Fibroblast of skin of left biceps (primary cell): ENCODE results near the gene NUP210L.
"Not testable (repeated sequence)": the region's sequence is repeated elsewhere in the genome, so short reads cannot be mapped to it uniquely, and the experiment has no call there.

Experiments used
- DNase-seq, 2 experiments: peaks; one replicate each; pipeline ENCODE4 v3.0.0-alpha.2; 2013; ENCODE audit warnings: low read depth in 2 of 2

Gene NUP210L

DNA sequence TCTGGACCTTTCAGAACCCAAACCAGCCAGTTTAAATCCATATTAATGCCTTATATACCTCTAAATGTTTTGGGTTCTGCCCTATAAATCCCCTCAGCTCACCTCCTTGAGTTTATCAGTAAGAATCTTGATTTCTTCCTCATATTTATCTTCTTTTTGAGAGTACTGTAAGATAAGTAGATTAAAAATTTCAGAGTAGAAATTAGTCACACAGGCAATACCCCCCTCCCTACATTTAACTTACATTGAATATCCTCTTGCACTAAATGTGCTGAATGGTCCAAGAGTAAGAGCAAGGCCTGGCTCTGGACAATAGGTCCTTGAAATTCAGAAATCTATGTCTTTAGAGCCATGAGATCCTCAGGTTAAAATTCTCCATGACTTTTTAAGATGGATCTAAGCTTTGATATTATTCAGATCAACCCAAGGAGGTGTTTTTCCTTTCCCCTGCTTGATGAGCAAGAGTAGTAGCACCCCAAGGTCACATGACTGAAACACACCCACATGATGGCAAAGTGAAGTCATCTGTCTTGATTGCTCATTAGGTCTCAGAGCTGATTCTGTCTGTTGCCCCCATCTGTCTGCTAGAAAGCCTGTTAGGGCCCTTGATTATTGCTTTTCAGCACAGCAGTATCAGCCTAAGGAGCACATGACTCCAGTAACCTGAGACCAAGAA is 15.8 kb upstream of the NUP210L start:
- DNase-seq, result no peak

DNA sequence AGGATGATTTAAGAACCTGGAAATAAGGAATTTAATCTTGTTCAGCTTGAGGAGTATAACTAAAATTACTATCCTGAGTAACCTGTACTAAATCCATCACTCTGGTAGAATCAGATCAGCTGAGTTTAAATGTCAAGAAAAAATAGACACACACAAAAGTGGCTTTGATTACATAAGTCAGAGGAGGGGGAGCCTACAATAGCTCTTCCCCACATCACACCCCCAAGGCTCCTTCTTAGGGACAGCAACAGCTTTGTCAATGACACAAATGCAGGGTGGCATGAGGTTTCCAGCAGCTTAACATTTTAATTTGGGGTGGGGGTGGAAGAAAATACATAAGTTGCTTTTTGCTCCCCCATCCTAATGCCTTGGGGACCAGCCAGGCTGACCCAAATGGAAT is 12.6 kb upstream of the NUP210L start:
- DNase-seq, result no peak

DNA sequence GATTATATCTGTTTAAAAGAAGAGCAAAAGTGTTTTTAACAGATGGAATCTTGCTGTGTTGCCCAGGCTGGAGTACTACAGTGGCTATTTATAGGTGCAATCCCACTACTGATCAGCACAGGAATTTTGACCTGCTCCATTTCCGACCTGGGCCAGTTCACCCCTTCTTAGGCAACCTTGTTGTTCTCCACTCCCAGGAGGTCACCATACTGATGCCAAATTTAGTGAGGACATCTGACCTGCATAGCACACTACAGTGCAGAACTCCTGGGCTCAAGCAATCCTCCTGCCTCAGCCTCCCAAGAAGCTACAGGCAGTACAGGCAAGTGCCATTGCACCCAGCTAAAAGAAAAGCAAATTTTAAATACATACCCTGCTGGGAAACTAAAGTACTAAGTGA is 11.3 kb upstream of the NUP210L start:
- no peak for DNase-seq

DNA sequence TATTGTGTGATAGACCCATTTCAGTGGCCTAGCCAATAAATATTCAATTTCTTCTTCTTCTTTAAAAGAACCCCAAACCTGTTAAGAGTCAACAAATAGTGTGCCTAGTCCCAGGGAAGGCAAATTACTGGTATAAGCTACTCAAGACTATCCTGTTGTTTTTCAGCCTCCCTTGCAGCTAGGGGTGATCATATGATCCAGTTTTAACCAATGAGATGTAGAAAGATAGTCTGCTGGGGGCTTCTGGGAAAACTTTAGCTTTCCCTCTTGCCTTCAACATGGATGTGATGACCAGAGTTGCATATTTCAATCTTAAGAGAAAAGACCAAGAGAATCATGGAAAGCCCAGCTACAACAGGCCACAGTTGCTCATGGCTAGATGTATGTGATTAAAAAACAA is 4.7 kb upstream of the NUP210L start:
- DNase-seq, result no peak

DNA sequence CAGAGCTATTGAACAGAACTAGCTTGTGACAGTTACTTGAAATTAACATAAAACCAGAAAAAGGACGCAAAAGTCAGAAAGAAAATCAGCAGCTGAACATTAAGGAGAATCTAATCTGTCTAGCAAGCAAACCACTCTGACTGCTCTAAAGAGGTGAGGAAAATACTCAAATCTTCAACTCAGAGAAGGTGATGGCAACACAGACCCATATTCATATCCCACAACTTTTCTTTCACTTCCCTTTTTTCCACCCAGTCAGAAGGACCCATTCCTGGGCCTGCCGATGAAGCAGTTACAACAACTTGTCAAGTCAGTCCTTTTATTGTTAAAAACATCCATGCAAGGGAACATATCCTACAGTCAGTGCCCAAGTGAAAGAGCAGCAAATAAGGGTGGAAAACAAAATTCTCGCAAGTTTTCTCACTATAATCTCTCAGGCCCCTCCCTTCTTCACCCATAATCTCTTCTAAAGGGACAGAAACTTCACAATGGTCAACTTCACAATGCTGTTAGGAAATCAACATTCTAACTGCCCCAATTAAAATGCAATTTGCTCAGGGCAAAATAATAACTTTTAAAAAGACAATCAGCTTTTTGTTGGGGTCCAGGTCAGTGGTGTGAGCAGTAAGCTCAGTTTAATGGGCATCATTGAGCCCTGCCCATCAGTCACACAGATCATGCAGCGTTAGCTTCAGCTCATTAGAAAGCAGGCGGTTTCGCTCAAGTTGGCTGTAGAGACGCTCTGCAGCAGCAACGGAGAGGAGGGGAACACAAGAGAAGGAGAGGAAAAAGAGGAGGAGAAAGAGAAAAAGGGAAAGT is 3.6 kb upstream of the NUP210L start:
- DNase-seq, result no peak

DNA sequence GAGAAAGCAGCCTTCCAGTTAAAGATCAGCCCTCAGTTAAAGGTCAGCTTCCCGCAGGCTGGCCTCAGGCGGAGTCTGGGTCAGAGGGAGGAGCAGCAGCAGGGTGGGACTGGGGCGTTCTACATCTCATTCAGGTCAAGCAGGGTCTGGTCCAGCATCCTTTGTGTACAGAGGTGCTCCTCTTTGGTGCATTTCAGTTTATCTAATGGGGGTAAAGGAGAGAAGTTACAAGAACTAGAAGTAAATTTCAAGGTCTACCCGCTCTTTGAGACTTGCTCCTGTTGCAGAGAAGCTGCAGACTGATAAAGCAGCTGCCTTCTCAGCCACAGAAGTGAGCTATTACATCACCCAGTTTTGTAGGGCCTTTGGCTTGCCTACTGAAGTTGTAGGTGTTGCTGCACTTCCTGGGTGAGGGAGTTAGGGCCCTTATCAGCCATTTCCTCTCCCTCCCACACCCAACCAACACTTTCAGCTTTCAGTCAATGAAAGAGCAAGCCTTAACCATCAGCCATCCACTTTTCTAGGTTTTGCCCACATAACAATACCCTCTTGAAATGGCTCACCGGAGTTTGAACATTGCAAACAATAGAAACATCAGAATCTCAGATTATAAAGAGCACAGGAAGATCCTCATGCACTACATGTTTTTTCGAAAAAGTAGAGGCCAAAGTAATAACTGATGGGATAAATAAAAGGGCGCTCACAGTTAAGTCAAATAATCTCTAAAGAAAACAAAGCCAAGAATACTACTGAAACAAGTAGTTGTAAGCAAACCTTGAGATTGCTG is 2.8 kb upstream of the NUP210L start:
- no peak for DNase-seq

DNA sequence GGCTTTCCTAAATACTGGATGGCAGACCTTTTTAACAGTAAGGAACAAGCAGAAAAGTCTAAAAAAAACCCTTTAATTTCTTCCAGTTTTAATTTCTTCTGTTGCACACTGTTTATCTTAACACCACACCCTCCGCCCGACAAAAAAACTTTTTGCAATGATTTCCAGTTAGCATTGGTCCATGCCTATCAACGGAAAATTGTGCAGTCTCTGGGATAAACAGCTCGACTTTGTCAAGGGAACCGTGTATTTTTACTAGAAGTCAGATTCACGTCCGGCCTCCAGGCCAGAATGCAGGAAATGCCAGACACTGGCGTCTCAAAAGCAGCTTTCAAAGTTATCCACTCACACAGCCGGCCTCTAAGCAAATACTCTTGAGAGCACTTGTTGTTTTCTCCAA is 378 bp upstream of the NUP210L start:
- no peak for DNase-seq

DNA sequence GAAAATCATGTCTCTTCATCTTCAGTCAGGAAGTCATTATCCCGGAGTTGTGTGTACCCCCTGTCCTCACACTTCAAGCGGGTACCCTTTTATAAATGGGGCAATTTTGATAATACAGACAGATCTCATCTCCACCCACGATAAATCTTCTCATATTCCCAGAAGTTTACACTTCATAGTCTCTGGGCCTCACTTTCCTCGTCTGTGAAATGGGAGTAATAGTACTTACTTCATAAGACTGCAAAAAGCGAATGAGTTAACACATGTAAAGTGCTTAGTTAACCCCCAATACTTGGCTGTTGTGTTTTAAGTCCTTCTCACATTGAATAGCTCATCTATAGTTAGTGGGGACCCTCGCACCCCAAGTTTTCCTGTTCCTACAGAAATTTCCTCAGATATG is 820 bp downstream of the NUP210L start:
- no peak for DNase-seq

DNA sequence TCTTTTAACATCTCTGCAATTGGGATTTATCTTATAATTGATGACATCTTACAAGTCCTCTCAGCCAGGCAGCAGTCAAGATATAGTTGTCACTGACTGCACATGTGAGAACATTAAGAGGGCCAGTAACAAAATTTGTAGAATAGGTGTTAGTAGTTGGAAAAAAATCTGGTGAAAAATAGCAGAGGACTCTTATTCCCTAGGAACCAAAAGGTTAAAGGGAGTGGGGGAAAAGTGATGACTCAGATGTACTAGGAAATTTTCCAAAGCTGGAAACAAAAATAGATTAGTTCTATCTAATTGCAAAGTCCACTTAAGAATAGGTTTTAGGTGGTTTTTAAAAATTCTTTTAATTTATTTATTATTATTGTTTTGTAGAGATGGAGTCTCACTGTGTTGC is 3.6 kb downstream of the NUP210L start:
- DNase-seq, result no peak

DNA sequence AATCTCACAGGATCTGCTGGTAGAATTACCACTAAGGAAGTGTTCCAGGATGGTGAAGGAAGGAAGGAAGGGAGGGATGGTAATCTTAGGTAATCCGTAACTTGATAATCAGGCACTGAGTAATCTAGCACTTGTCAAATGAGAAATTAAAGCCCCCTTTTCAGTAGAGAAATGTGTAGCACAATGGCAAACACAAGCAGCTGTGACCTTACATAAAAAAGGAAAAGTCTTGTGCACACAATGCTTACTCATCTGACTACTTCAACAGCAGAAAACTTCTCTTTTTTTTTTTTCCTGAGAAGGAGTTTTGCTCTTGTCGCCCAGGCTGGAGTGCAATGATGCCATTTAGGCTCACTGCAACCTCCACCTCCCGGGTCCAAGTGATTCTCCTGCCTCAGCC is 6.1 kb downstream of the NUP210L start:
- DNase-seq, result no peak

DNA sequence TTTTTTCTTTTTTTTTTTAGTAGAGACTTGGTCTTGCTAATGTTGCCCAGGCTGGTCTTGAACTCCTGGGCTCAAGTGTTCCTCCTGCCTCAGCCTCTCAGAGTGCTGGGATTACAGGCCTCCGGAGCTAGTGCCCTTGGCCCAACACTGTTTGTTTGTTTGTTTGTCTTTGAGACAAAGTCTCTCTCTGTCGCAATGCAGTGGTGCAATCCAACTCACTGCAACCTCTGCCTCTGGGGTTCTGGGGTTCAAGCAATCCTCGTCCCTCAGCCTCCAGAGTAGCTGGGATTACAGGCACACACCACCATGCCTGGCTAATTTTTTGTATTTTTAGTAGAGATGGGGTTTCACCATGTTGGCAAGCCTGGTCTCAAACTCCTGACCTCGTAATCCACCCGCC is 7.4 kb downstream of the NUP210L start:
- not testable (repeated sequence) for DNase-seq

DNA sequence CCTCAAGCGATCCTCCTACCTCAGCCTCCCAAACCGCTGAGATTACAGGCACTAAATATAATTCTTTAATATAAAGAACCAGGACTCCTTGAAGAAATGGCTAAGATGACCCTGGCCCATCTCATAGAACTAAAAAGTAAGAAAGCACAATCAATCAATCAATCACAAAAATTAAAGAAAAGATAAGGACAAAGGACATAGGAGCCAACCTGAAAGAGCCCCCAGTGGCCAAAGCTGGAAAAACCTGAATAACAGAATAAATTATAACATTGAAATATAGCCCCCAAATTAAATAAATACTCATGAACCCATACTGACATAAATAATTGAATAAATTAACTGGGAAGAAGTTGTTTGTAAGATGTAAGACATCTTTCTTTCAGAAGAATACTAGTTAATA is 8.9 kb downstream of the NUP210L start:
- DNase-seq, result no peak

DNA sequence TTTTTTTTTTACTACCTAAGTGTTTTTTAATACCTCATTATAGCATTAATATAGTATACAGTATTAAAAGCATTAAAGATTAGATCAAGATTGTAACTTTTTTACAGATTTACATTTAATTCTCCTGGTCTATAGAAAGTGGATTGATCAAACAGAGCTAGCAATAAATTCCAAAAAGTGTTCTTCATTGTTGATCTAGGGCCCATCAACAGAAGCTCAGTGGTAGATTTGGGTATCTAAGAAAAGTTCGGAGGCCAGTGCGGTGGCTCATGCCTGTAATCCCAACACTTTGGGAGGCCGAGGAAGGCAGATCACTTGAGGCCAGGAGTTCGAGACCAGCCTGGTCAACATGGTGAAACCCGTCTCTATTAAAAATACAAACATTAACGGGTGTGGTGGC is 12.5 kb downstream of the NUP210L start:
- no peak for DNase-seq

DNA sequence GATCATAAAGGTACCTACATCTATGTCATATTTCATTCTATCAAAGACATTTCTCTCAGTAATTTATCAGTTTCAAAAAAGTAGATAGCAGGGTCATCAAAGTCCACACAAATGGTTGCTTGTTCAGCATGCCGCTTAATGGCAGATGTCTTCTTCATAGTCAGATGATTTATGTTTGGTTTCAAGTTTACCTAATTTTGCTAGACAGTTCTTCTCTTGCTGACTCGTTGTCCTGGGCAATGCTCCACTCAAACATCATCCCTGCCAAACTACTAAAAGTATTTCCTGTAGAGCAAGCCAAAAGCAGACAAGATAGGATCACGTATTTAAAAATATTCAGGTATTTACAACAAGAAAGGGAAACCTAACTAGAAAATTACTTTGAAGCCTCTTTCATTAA is 13.6 kb downstream of the NUP210L start:
- peak in 1 of 2 experiments; percentile 5 for DNase-seq

DNA sequence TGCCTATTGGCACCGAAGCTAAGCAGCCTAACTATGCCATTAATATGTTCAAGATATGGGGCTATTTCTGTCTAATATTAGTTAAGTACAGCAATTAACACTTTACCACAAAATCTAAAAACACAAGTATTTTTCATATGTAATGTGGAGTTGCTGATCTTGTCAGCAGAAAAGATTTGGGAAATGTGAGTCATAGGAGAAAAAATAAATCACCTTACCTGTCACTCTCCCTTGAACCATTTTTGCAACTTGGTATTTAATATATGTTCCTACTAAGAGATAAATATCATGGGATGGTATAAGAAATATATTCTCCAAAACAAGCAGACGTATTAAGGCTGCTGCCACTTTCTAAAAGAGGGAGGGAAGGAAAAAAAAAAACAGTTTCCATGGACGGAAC is 17.0 kb downstream of the NUP210L start:
- no peak for DNase-seq

DNA sequence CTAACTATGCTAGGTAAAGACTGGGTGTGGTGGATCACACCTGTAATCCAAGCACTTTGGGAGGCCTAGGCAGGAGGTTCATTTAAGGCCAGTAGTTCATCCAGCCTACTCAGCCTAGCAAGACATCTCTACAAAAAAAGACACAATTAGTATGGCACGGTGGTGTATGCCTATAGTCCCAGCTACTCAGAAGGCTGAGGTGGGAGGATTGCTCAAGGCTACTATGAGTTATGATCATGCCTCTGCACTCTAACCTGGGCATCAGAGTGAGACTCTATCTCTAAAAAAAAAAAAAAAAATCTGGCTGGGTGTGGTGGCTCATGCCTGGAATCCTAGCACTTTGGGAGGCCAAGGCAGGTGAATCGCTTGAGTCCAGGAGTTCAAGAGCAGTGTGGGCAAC is 21.6 kb downstream of the NUP210L start:
- no peak for DNase-seq

DNA sequence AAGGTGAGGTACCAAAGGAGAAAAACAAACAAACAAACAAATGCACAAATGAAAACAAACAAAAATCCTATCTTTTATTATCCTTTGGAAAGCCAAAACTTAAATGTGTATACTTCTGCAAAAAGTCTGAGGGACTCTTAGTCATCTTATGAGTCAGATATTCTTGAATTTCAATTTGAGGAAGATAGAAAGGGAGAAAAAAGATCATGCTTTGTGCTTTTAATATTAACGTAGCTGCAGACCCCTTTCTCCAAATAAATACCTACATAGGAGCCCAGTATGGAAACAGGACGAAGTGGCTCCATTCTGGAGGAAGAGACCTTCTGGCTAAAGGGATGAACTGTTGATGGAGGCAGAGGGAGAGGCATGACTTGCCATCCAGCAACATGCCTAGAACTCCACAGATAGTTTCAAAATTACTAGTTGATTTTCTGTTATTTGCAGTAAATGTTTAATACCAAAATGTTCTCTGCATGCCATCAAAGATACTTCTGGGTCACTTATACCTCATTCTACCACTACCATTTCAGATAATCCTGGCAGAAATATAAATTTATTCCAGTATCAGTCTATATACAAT is 25.4 kb downstream of the NUP210L start:
- DNase-seq, result no peak

DNA sequence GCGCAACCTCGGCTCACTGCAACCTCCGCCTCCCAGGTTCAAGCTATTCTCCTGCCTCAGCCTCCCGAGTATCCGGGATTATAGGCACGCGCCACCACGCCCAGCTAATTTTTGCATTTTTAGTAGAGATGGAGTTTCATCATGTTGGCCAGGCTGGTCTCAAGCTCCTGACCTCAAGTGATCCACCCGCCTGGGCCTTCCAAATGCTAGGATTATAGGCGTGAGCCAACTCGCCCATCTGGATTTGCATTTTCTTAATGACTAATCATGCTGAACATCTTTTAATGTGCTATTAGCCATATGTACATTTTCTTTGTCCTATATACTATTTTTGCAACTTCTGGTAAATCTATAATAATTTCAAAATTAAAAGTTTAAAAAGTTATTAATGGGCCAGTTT is 31.7 kb downstream of the NUP210L start:
- DNase-seq, result not testable (repeated sequence)

DNA sequence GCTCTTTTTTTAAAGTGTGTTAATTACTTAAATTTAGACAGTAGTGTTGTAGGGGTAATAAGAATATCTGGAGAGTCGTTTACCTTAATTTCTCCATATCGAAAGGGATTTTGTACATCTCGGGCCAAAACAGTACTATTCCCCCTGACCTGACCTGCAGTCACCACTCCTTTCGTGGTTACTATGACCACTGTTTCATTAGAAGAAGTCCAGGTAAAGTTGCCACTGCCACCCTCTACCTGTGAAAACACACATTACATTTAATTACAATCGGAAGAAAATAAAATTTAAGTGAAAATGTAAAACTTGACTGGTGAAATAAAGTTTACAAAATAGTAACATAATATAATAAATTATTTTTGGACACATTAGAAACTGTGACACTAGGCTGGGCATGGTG is 37.2 kb downstream of the NUP210L start:
- no peak for DNase-seq

DNA sequence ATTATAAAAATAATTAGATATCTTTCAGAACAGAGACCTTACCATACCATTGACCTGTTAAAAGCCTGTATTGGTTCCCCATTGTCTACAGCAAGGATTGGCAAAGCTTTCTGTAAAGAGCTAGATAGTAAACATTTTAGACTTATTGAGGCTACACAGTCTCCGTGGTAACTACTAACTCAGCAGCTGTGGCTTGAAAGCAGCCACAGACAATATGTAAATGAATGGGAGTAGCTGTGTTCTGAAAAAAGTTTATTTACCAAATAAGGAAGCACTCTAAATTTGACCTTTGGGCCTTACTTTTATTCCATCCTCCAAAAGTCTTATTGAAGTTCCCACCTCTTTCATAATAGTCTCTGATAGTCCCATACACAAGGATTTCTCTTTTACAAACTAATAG is 39.7 kb downstream of the NUP210L start:
- DNase-seq, result no peak

DNA sequence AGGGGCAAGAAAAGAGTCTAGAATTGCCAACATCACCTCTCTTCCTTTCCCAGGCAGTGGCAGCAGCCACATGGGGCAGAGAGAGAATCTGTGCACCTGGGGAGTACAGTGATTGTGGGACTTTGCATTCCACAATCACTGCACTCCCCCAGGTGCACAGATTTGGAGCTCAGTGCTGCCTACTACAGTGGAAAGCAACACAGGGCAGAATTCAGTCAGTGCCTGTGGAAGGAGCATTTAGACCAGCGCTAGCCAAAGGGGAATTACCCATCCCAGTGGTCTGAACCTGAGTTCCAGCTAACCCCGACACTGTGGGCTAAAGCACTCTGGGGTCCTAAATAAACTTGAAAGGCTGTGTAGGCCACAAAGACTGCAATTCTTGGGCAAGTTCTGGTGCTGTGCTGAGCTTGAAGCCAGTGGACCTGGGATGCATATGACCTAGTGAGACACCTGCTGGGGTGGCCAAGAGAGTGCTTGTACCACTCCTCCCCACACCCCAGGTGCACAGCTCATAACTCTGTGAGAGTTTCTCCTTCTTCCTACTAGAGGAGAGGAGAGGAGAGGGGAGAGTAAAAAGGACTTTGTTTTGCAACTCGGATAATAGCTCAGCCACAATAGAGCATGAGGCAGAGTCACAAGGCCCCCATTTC is 50.3 kb downstream of the NUP210L start:
- no peak for DNase-seq

DNA sequence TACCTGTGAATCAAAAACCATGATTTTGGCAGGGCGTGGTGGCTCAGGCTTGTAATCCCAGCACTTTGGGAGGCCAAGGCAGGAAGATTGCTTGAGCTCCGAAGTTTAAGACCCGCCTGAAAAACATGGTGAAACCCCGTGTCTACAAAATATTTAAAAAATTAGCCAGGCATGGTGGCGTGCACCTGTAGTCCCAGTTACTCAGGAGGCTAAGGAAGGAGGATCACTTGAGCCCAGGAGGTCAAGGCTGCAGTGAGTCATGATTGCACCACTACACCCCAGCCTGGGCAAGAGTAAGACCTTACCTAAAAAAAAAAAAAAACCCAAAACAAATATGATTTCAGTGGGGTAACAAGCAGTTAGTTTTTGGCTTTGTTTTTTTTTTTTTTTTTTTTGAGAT is 54.7 kb downstream of the NUP210L start:
- DNase-seq, result not testable (repeated sequence)
